Measurements from ENCODE around the gene RAB15.

The RAB15 gene

DNA sequence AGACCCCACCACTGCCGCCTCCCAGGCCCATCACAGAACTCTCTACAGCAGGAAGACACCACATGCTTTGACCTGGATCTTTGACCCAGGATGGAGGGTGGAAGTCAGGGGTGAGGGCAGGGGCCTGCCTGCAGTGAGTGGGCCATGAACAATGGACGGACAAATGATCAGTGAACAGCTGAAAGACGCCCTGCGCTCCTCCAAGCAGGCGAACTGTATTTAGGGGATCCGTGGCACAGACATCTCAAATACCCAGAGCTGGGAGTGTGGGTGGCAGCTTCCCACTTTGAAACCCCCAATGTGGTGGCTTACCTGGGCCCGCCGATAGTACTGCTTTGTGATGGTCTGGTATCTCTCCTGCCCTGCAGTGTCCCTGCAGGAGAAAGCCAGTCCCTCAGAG, 20.8 kb downstream of the RAB15 start:
- TF ChIP-seq TCF12 (IDR thresholded peaks at IDR 0.05; ENCODE audit: low read depth) (no peak), CEBPB (IDR thresholded peaks at IDR 0.05) (no peak), FOXM1 (IDR thresholded peaks at IDR 0.05; ENCODE audit: borderline replicate concordance, low read depth) (no peak), TAF1 (IDR thresholded peaks at IDR 0.05; ENCODE audit: low read depth) (no peak), TEAD4 (IDR thresholded peaks at IDR 0.05) (no peak), NFIC (IDR thresholded peaks at IDR 0.05) (no peak), EP300 (IDR thresholded peaks at IDR 0.05; ENCODE audit: borderline replicate concordance) (no peak), YY1 (IDR thresholded peaks at IDR 0.05; ENCODE audit: low read depth) (no peak), EGR1 (IDR thresholded peaks at IDR 0.05) (no peak), RAD21 (IDR thresholded peaks at IDR 0.05; ENCODE audit: low read depth) (no peak), CREB1 (IDR thresholded peaks at IDR 0.05; ENCODE audit: low read depth) (no peak), ZBTB7A (IDR thresholded peaks at IDR 0.05; ENCODE audit: low read depth) (no peak)
- TF ChIP-seq, protein P1, sequence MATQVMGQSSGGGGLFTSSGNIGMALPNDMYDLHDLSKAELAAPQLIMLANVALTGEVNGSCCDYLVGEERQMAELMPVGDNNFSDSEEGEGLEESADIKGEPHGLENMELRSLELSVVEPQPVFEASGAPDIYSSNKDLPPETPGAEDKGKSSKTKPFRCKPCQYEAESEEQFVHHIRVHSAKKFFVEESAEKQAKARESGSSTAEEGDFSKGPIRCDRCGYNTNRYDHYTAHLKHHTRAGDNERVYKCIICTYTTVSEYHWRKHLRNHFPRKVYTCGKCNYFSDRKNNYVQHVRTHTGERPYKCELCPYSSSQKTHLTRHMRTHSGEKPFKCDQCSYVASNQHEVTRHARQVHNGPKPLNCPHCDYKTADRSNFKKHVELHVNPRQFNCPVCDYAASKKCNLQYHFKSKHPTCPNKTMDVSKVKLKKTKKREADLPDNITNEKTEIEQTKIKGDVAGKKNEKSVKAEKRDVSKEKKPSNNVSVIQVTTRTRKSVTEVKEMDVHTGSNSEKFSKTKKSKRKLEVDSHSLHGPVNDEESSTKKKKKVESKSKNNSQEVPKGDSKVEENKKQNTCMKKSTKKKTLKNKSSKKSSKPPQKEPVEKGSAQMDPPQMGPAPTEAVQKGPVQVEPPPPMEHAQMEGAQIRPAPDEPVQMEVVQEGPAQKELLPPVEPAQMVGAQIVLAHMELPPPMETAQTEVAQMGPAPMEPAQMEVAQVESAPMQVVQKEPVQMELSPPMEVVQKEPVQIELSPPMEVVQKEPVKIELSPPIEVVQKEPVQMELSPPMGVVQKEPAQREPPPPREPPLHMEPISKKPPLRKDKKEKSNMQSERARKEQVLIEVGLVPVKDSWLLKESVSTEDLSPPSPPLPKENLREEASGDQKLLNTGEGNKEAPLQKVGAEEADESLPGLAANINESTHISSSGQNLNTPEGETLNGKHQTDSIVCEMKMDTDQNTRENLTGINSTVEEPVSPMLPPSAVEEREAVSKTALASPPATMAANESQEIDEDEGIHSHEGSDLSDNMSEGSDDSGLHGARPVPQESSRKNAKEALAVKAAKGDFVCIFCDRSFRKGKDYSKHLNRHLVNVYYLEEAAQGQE (IDR thresholded peaks at IDR 0.05; ENCODE audit: low read depth): no peak
- TF ChIP-seq, protein P2, sequence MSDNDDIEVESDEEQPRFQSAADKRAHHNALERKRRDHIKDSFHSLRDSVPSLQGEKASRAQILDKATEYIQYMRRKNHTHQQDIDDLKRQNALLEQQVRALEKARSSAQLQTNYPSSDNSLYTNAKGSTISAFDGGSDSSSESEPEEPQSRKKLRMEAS (IDR thresholded peaks at IDR 0.05): no peak
- TF ChIP-seq, protein P3, sequence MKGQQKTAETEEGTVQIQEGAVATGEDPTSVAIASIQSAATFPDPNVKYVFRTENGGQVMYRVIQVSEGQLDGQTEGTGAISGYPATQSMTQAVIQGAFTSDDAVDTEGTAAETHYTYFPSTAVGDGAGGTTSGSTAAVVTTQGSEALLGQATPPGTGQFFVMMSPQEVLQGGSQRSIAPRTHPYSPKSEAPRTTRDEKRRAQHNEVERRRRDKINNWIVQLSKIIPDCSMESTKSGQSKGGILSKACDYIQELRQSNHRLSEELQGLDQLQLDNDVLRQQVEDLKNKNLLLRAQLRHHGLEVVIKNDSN (IDR thresholded peaks at IDR 0.05): no peak

DNA sequence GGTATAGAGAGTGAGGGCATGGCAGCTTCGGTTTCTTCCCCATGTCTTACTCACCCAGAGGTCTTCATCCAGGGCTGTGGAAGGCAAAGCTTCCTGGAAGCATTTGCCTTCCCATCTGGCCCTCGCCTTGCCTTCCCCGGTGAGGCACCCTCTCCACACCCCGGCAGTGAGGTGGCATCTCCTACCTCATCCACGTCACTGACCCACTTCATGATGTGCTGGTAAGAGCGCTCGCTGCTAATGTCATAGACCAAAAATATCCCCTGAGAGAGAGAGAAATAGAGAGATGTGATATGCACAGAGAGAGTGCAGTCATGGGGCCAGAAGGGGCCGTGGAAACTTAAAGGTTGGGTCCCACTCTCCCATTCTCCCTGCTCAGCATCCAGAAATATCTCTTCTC, 21.2 kb downstream of the RAB15 start:
- TF ChIP-seq CREB1 (IDR thresholded peaks at IDR 0.05; ENCODE audit: low read depth): no peak
- TF ChIP-seq, protein P3 (IDR thresholded peaks at IDR 0.05): no peak
- TF ChIP-seq, protein P1 (IDR thresholded peaks at IDR 0.05; ENCODE audit: low read depth): no peak
- no peak for TF ChIP-seq ZBTB7A (IDR thresholded peaks at IDR 0.05; ENCODE audit: low read depth)
- no peak for TF ChIP-seq CEBPB (IDR thresholded peaks at IDR 0.05)
- TF ChIP-seq RAD21 (IDR thresholded peaks at IDR 0.05; ENCODE audit: low read depth): no peak
- no peak for TF ChIP-seq NFIC (IDR thresholded peaks at IDR 0.05)
- TF ChIP-seq, protein P2 (IDR thresholded peaks at IDR 0.05): no peak
- TF ChIP-seq FOXM1 (IDR thresholded peaks at IDR 0.05; ENCODE audit: borderline replicate concordance, low read depth): no peak
- no peak for TF ChIP-seq EGR1 (IDR thresholded peaks at IDR 0.05)
- no peak for TF ChIP-seq TAF1 (IDR thresholded peaks at IDR 0.05; ENCODE audit: low read depth)
- TF ChIP-seq YY1 (IDR thresholded peaks at IDR 0.05; ENCODE audit: low read depth): no peak

DNA sequence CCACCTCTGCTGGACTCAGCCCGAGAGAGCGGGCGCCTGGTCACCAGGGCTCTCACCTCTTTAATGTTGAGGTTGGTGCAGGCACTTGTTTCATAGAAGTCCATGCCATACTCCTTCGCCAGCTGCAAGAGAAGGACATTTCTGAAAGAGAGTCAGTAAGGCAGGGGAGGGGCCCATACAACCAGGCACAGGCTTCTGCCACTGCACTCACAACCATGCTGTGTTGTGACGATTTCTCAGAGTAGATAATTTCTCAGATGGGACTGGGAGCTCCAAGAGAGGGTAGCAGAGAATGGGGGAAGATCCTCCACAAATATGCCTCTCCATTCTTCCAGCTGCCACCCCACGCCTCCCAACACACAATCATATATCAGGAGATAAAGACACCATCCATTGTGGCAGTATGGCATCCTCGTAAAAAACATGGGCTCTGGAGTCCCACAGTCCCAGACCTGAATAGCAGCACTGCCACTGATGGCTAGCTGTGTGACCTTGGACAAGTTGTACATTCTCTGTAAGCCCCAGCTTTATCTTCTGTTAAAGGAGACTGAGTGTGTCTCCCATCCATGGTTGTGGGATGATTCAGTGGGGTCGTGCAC, 23.4 kb downstream of the RAB15 start:
- TF ChIP-seq TCF12 (IDR thresholded peaks at IDR 0.05; ENCODE audit: low read depth) (no peak), CEBPB (IDR thresholded peaks at IDR 0.05) (no peak), CREB1 (IDR thresholded peaks at IDR 0.05; ENCODE audit: low read depth) (no peak), YY1 (IDR thresholded peaks at IDR 0.05; ENCODE audit: low read depth) (no peak), EGR1 (IDR thresholded peaks at IDR 0.05) (no peak), FOXM1 (IDR thresholded peaks at IDR 0.05; ENCODE audit: borderline replicate concordance, low read depth) (no peak), TEAD4 (IDR thresholded peaks at IDR 0.05) (no peak), NFIC (IDR thresholded peaks at IDR 0.05) (no peak), ZBTB7A (IDR thresholded peaks at IDR 0.05; ENCODE audit: low read depth) (no peak), TAF1 (IDR thresholded peaks at IDR 0.05; ENCODE audit: low read depth) (no peak), RAD21 (IDR thresholded peaks at IDR 0.05; ENCODE audit: low read depth) (no peak), EP300 (IDR thresholded peaks at IDR 0.05; ENCODE audit: borderline replicate concordance) (no peak)
- TF ChIP-seq, protein P2 (IDR thresholded peaks at IDR 0.05): no peak
- TF ChIP-seq, protein P1 (IDR thresholded peaks at IDR 0.05; ENCODE audit: low read depth): no peak
- TF ChIP-seq, protein P3 (IDR thresholded peaks at IDR 0.05): no peak

All from Ishikawa (cell line).